ENCODE results near the gene MLPH. TPM values are rescaled to one million over a fixed set of nuclear protein-coding genes. Genes with fewer than 3 reads are reported as not detected.

The MLPH gene
- total RNA-seq, 6 experiments from 2014 or later: 20.8 to 52.8 (median 35.1) TPM

GRCh38 chr2:237503201-237503600 is 16.1 kb downstream of the MLPH start:
- Histone ChIP-seq H3K9me3 (no peaks in the 10 kb centered on the region), H3K27me3 (no peaks in the 10 kb centered on the region), H3K4me1 (peaks cover 0 to 28% (median 6%) of the 10 kb centered on the region in 4 donors), H3K4me3 (no peak overlapping the region), H3K36me3 (peaks cover 0 to 2% (median 0%) of the 10 kb centered on the region in 4 donors), H3K27ac (peak overlapping the region; percentile 87 to 98 (median 94))
- ATAC-seq: no peak
- TF ChIP-seq POLR2A (IDR thresholded peaks at IDR 0.05) (no peak), CTCF (IDR thresholded peaks at IDR 0.05) (no peak)
- no peak for DNase-seq
- WGBS (ENCODE audit: insufficient coverage, low coverage, low lambda C conversion rate, missing lambda C conversion rate): 91% methylated on average over 16 of the region's 16 CpGs
- intact Hi-C loops (cut with DNase I): no loop called here

GRCh38 chr2:237505188-237505939 is 18.3 kb downstream of the MLPH start:
- no peak overlapping the region for H3K4me3 ChIP-seq
- no peak for TF ChIP-seq CTCF (IDR thresholded peaks at IDR 0.05)
- no peak for TF ChIP-seq POLR2A (IDR thresholded peaks at IDR 0.05)
- no peak overlapping the region for H3K27ac ChIP-seq
- H3K4me1 ChIP-seq: peaks cover 2 to 45% (median 15%) of the 10 kb centered on the region in 4 donors
- no peaks in the 10 kb centered on the region for H3K27me3 ChIP-seq
- ATAC-seq: no peak
- no peaks in the 10 kb centered on the region for H3K9me3 ChIP-seq
- no peak for DNase-seq
- intact Hi-C loops (cut with DNase I): no loop called here
- 92% methylated on average over 10 of the region's 15 CpGs for WGBS (ENCODE audit: insufficient coverage, low coverage, low lambda C conversion rate, missing lambda C conversion rate)
- H3K36me3 ChIP-seq: peaks cover 0 to 2% (median 0%) of the 10 kb centered on the region in 4 donors

- TF ChIP-seq POLR2A (IDR thresholded peaks at IDR 0.05): no peak
- TF ChIP-seq CTCF (IDR thresholded peaks at IDR 0.05): no peak
- Histone ChIP-seq H3K4me3 (no peak overlapping the region), H3K4me1 (peaks cover 2 to 34% (median 9%) of the 10 kb centered on the region in 4 donors), H3K9me3 (no peaks in the 10 kb centered on the region), H3K36me3 (peaks cover 0 to 6% (median 3%) of the 10 kb centered on the region in 4 donors), H3K27me3 (no peaks in the 10 kb centered on the region), H3K27ac (peak overlapping the region in 1 of 3 donors; percentile 76)
- ATAC-seq (no peak), DNase-seq (no peak)
- intact Hi-C loops (cut with DNase I): no loop called here
- 57% methylated on average over 6 of the region's 7 CpGs for WGBS (ENCODE audit: insufficient coverage, low coverage, low lambda C conversion rate, missing lambda C conversion rate)
Observed at GRCh38 chr2:237507512-237507911, 20.5 kb downstream of the MLPH start.

GRCh38 chr2:237508361-237508760 is 21.3 kb downstream of the MLPH start:
- ATAC-seq: no peak
- H3K27me3 ChIP-seq: no peaks in the 10 kb centered on the region
- H3K4me3 ChIP-seq: no peak overlapping the region
- DNase-seq: no peak
- TF ChIP-seq CTCF (IDR thresholded peaks at IDR 0.05): no peak
- no peak for TF ChIP-seq POLR2A (IDR thresholded peaks at IDR 0.05)
- H3K4me1 ChIP-seq: peaks cover 2 to 36% (median 12%) of the 10 kb centered on the region in 4 donors
- peak overlapping the region in 2 of 3 donors; percentile 48 to 76 for H3K27ac ChIP-seq
- 84% methylated on average over 4 of the region's 4 CpGs for WGBS (ENCODE audit: insufficient coverage, low coverage, low lambda C conversion rate, missing lambda C conversion rate)
- H3K36me3 ChIP-seq: peaks cover 0 to 6% (median 3%) of the 10 kb centered on the region in 4 donors
- intact Hi-C loops (cut with DNase I): no loop called here
- no peaks in the 10 kb centered on the region for H3K9me3 ChIP-seq
